H9 (cell line): ENCODE results near the gene FAM200C. TPM values are rescaled to one million over a fixed set of nuclear protein-coding genes. Genes with fewer than 3 reads are reported as not detected.

ENCODE experiments used
- DNase-seq: peaks from one replicate; pipeline ENCODE4 v3.0.0-alpha.2; 2017
- H2AFZ ChIP-seq: one replicate; pipeline ENCODE4 v1.6.1; 2013; ENCODE audit warnings: mild to moderate bottlenecking, low read length, control low read depth, moderate library complexity
- H2AK5ac ChIP-seq: 2 replicates; pipeline ENCODE4 v1.6.1; 2013; ENCODE audit warnings: low read length, control low read depth, mixed read lengths; ENCODE audit not compliant: insufficient read length
- H2BK120ac ChIP-seq: one replicate; pipeline ENCODE4 v1.6.1; 2013; ENCODE audit warnings: low read depth, mild to moderate bottlenecking, low read length, control low read depth, inconsistent platforms; ENCODE audit not compliant: poor library complexity, severe bottlenecking
- H2BK12ac ChIP-seq: 2 replicates; pipeline ENCODE4 v1.6.1; 2013; ENCODE audit warnings: low read length, control low read depth, mixed read lengths, low read depth; ENCODE audit not compliant: insufficient read length
- H2BK15ac ChIP-seq: 2 replicates; pipeline ENCODE4 v1.6.1; 2013; ENCODE audit warnings: low read depth, low read length, control low read depth
- H2BK20ac ChIP-seq: one replicate; pipeline ENCODE4 v1.6.1; 2013; ENCODE audit warnings: low read depth, mild to moderate bottlenecking, low read length, control low read depth, inconsistent platforms; ENCODE audit not compliant: poor library complexity, severe bottlenecking
- H2BK5ac ChIP-seq: 2 replicates; pipeline ENCODE4 v1.6.1; 2013; ENCODE audit warnings: low read length, control low read depth, mixed read lengths; ENCODE audit not compliant: insufficient read length
- H3K14ac ChIP-seq: 2 replicates; pipeline ENCODE4 v1.6.1; 2013; ENCODE audit warnings: low read length, control low read depth; ENCODE audit not compliant: insufficient read depth
- H3K18ac ChIP-seq: 2 replicates; pipeline ENCODE4 v1.6.1; 2013; ENCODE audit warnings: low read depth, mild to moderate bottlenecking, mixed read lengths, low read length, control low read depth; ENCODE audit not compliant: insufficient read length
- H3K23ac ChIP-seq: 2 replicates; pipeline ENCODE4 v1.6.1; 2013; ENCODE audit warnings: low read length, control low read depth, mixed read lengths, low read depth; ENCODE audit not compliant: insufficient read length
- H3K23me2 ChIP-seq: 2 replicates; pipeline ENCODE4 v1.6.1; 2013; ENCODE audit warnings: low read depth, mild to moderate bottlenecking, mixed read lengths, low read length, control low read depth; ENCODE audit not compliant: insufficient read length, poor library complexity, severe bottlenecking
- H3K27ac ChIP-seq: 2 replicates; pipeline ENCODE4 v1.5.1; 2013; ENCODE audit warnings: low read length, control low read depth, mixed read lengths, low read depth; ENCODE audit not compliant: insufficient read length
- H3K27me3 ChIP-seq: 2 replicates; pipeline ENCODE4 v1.6.1; 2013; ENCODE audit warnings: low read length, control low read depth, inconsistent platforms; ENCODE audit not compliant: insufficient read depth
- H3K4ac ChIP-seq: 2 replicates; pipeline ENCODE4 v1.6.1; 2013; ENCODE audit warnings: low read depth, mild to moderate bottlenecking, control low read depth, inconsistent platforms, low read length, moderate library complexity
- H3K4me1 ChIP-seq: 2 replicates; pipeline ENCODE4 v1.6.1; 2013; ENCODE audit warnings: low read length, control low read depth, inconsistent platforms; ENCODE audit not compliant: insufficient read depth
- H3K4me2 ChIP-seq: 2 replicates; pipeline ENCODE4 v1.6.1; 2013; ENCODE audit warnings: low read length, control low read depth, mixed read lengths; ENCODE audit not compliant: insufficient read length, insufficient read depth
- H3K56ac ChIP-seq: 2 replicates; pipeline ENCODE4 v1.6.1; 2013; ENCODE audit warnings: low read depth, mild to moderate bottlenecking, mixed read lengths, low read length, control low read depth; ENCODE audit not compliant: insufficient read length
- H3K79me1 ChIP-seq: 2 replicates; pipeline ENCODE4 v1.6.1; 2013; ENCODE audit warnings: low read depth, mild to moderate bottlenecking, moderate library complexity, low read length, control low read depth, inconsistent platforms; ENCODE audit not compliant: insufficient read depth, poor library complexity, severe bottlenecking
- H3K79me2 ChIP-seq: 2 replicates; pipeline ENCODE4 v1.6.1; 2013; ENCODE audit warnings: low read length, control low read depth, inconsistent platforms; ENCODE audit not compliant: insufficient read depth
- H3K9ac ChIP-seq: 2 replicates; pipeline ENCODE4 v1.6.1; 2013; ENCODE audit warnings: low read length, control low read depth, mixed read lengths; ENCODE audit not compliant: insufficient read length; ENCODE audit errors: extremely low read depth
- H3K9me3 ChIP-seq: one replicate; pipeline ENCODE4 v1.6.1; 2013; ENCODE audit warnings: low read depth, low read length, inconsistent platforms; ENCODE audit not compliant: control insufficient read depth
- H3T11ph ChIP-seq: one replicate; pipeline ENCODE4 v1.6.1; 2013; ENCODE audit warnings: mild to moderate bottlenecking, low read length, control low read depth, inconsistent platforms
- H4K20me1 ChIP-seq: one replicate; pipeline ENCODE4 v1.6.1; 2013; ENCODE audit not compliant: control insufficient read depth, insufficient read length, insufficient read depth
- H4K5ac ChIP-seq: 2 replicates; pipeline ENCODE4 v1.6.1; 2013; ENCODE audit warnings: low read depth, mild to moderate bottlenecking, mixed read lengths, low read length, control low read depth; ENCODE audit not compliant: insufficient read length
- H4K8ac ChIP-seq: replicated peaks from 2 replicates; pipeline ENCODE4 v1.6.1; 2013; ENCODE audit warnings: low read length, control low read depth, mixed read lengths, low read depth; ENCODE audit not compliant: insufficient read length
- H4K91ac ChIP-seq: 2 replicates; pipeline ENCODE4 v1.6.1; 2013; ENCODE audit warnings: low read depth, mild to moderate bottlenecking, moderate library complexity, mixed read lengths, low read length, control low read depth; ENCODE audit not compliant: insufficient read length
- H3K27ac Mint-ChIP-seq, 3 experiments: 2 replicates in 2 of 3; 3 replicates in 1 of 3; pipeline ENCODE4 v1.8.0; 2020 to 2021; ENCODE audit warnings: mixed read lengths in 3 of 3, mild to moderate bottlenecking in 1 of 3, moderate library complexity in 1 of 3
- H3K27me3 Mint-ChIP-seq: 2 replicates; pipeline ENCODE4 v1.8.0; 2021; ENCODE audit warnings: low read depth, mild to moderate bottlenecking, moderate library complexity, mixed read lengths
- H3K36me3 Mint-ChIP-seq, 3 experiments: 2 replicates in 2 of 3; 3 replicates in 1 of 3; pipeline ENCODE4 v1.8.0; 2020 to 2021; ENCODE audit warnings: low read depth in 3 of 3, mixed read lengths in 3 of 3; ENCODE audit not compliant: insufficient read depth in 1 of 3
- H3K4me1 Mint-ChIP-seq, 2 experiments: 2 replicates each; pipeline ENCODE4 v1.8.0; 2020; ENCODE audit warnings: mixed read lengths in 2 of 2
- H3K4me3 Mint-ChIP-seq, 2 experiments: 2 replicates in 1 of 2; 3 replicates in 1 of 2; pipeline ENCODE4 v1.8.0; 2020 to 2021; ENCODE audit warnings: mild to moderate bottlenecking in 2 of 2, mixed read lengths in 2 of 2, moderate library complexity in 1 of 2
- H3K9me3 Mint-ChIP-seq, 2 experiments: 2 replicates in 1 of 2; 3 replicates in 1 of 2; pipeline ENCODE4 v1.8.0; 2020; ENCODE audit warnings: mild to moderate bottlenecking in 2 of 2, mixed read lengths in 2 of 2, moderate library complexity in 1 of 2
- CTCF ChIP-seq: fragments of 200-600 bp; sonication (generic); conservative IDR thresholded peaks from 3 replicates; pipeline ENCODE4 v1.8.0; 2021; ENCODE audit warnings: antibody characterized with exemption, mild to moderate bottlenecking
- WGBS: extraction: QIAGEN DNeasy Blood & Tissue Kit; methylation state at CpG from one replicate; pipeline ENCODE4 v1.1.7; 2013; ENCODE audit warnings: missing lambda C conversion rate, low lambda C conversion rate, mixed read lengths; ENCODE audit not compliant: insufficient read length; ENCODE audit errors: extremely low coverage; 5-methylcytosine and 5-hydroxymethylcytosine counted together
- total RNA-seq: library from RNA; stranded (reverse); gene quantifications from 2 replicates; pipeline ENCODE4 v1.2.1, GENCODE V29; 2021

The FAM200C gene
- total RNA-seq, 1 experiment from 2014 or later: 4.3 TPM

GRCh38 chr5:160382346-160382745 is 17.5 kb downstream of the FAM200C start:
- Histone ChIP-seq H2AFZ (no peak overlapping the region), H4K20me1 (no peaks in the 10 kb centered on the region), H4K8ac (no peak overlapping the region), H2AK5ac (no peak overlapping the region), H3K4ac (no peak overlapping the region), H3K27me3 (no peaks in the 10 kb centered on the region), H2BK120ac (no peak overlapping the region), H2BK5ac (no peak overlapping the region), H2BK15ac (no peak overlapping the region), H4K5ac (no peak overlapping the region), H3K23ac (no peak overlapping the region), H2BK12ac (no peak overlapping the region), H3K9me3 (no peaks in the 10 kb centered on the region), H3K79me1 (no peaks in the 10 kb centered on the region), H3K4me2 (no peak overlapping the region), H3T11ph (no peak overlapping the region), H3K9ac (no peak overlapping the region), H3K23me2 (no peaks in the 10 kb centered on the region), H3K14ac (no peak overlapping the region), H3K79me2 (no peaks in the 10 kb centered on the region), H3K27ac (no peak overlapping the region), H3K18ac (no peak overlapping the region), H2BK20ac (no peak overlapping the region), H3K56ac (no peak overlapping the region), H3K4me1 (no peaks in the 10 kb centered on the region), H4K91ac (no peak overlapping the region)
- no CpG with 5 or more reads among the region's 3 CpGs for WGBS
- Mint-ChIP-seq H3K36me3 (peaks cover 0 to 3% (median 0%) of the 10 kb centered on the region in 3 experiments; a peak in 2 of 7 replicates), H3K4me3 (no peak overlapping the region), H3K4me1 (peaks cover 11% of the 10 kb centered on the region in 2 experiments), H3K9me3 (peaks cover 3% of the 10 kb centered on the region in 2 experiments; a peak in 4 of 5 replicates), H3K27ac (no peak overlapping the region), H3K27me3 (no peaks in the 10 kb centered on the region; the same call in none of the 2 replicates)
- DNase-seq: no peak
- no peak for TF ChIP-seq CTCF
